Stimulated activated CD8-positive, alpha-beta memory T cell treated with anti-CD3 and anti-CD28 coated beads, Interleukin-2, amount 100 ng/mL, for 48 hours (primary cell): ENCODE data around the gene CDRT15L2.
"Not testable (repeated sequence)": the region's sequence is repeated elsewhere in the genome, so short reads cannot be mapped to it uniquely, and the experiment has no call there.

ENCODE experiments used
- DNase-seq, 2 donors: peaks; one replicate each; pipeline ENCODE4 v3.0.0-alpha.2; 2020; ENCODE audit warnings: low read depth in 2 of 2

CDRT15L2 gene

GRCh38 chr17:20575071-20575470 lies 4.5 kb upstream of the CDRT15L2 start:
- not testable (repeated sequence) for DNase-seq

DNA sequence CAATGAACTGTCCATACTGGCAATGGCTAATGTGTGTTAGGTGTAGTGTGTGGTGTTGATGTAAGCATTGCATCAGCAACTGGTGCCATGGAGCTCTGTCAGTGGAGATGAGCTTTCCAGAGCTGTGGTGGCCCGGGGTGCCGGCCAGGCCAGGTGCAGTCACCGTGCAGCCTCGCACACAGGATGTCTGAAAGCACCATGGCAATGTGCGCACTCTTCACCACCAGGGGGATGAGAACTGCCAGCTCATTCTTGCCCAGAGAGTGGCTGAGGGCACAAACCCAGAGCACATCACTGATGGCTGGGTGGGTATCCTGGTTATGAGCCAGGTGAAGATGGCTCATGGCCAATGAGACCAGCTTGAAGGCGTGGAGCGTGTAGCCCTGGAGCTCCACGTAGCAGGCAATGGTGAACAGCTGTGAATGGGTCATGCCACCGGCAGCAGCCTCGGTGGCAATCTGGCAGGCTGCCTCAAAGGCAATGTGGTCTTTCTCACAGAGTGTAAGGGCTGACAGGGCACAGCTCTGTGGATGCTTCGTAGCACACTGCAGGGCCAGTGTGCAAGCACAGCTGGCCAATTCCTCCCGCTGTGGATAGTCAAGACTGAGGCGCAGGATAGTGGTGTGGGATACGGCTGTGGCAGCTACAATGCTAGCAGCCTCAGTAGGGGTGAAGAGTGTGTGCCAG lies 4.5 kb downstream of the CDRT15L2 start:
- DNase-seq = not testable (repeated sequence)

DNA sequence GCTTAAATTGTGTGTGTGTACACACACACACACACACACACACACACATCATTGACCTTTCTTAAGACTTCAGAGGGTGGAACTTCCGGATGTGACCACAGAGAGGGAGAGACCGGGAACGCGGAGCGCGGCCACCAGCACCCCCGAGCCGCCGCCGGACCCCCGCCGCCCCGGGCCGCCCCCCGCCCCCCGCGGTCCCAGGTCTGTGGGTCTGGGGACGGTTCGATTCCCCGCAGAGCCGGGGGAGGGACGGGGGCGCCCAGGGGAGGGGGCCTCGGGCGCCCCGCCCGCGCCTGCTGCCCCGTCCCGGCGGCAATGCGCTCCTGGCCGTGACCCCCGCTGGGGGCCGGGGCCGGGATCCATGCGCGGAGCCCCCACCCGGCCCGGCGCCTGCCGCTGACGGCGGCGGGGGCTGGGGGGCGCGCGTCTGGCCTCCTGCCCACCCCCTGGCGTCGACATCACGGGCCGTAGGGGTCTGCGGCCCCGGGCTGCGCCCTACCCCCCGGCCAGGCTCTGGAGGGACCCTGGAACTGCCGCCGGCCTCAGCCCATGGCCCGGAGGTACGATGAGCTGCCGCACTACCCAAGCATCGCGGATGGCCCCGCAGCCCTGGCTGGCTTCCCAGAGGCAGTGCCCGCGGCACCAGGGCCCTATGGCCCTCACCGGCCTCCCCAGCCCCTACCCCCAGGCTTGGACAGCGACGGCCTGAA lies 9.4 kb downstream of the CDRT15L2 start:
- DNase-seq = not testable (repeated sequence)

DNA sequence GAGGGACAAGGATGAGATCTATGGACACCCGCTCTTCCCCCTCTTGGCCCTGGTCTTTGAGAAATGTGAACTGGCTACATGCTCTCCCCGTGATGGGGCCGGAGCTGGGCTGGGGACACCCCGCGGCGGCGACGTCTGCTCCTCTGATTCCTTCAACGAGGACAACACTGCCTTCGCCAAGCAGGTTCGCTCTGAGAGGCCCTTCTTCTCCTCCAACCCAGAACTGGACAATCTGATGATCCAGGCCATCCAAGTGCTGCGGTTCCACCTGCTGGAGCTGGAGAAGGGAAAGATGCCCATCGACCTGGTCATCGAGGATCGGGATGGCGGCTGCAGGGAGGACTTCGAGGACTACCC lies 9.9 kb downstream of the CDRT15L2 start:
- not testable (repeated sequence) for DNase-seq

- DNase-seq = not testable (repeated sequence)
These were observed 11.5 kb downstream of the CDRT15L2 start for GRCh38 chr17:20591040-20591439.

DNA sequence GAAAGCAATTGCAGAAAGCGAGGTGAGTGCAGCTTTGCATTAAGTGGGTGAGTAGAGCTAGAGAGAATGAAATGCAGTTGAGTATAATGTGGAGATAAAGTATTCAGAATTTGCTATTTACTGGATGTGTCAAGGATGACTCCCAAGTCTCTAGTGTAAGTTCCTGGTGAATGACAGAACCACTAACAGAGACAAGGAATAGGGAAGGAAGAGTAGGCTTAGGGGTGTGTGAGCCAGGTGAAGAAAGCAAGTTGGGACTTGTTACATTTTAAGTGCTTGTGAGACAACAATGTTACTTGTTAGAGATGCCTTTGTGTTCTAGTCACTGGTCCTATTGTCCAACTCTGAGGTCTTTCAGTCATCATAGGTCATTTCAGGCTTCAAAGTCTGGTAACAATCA lies 26.0 kb downstream of the CDRT15L2 start:
- not testable (repeated sequence) for DNase-seq

DNA sequence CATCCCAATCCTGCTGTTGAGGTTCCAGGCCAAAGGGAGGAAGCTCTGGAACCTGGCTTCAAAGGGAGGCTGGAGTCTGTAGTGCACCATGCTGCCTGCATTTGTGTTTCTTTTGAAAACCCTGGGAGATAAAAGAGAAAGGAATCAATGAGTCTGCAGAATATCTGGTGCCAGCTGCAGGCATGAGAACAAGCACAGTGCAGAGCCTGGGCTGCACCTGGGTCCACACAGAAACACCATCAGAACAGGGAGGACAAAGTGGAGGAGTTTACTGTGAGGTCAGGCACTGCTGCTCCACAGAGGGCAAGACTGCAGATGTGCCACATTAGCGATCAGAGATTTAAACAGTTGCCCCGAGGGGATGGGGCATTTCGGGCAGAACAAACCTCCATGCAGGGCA lies 30.0 kb downstream of the CDRT15L2 start:
- DNase-seq = not testable (repeated sequence)

DNA sequence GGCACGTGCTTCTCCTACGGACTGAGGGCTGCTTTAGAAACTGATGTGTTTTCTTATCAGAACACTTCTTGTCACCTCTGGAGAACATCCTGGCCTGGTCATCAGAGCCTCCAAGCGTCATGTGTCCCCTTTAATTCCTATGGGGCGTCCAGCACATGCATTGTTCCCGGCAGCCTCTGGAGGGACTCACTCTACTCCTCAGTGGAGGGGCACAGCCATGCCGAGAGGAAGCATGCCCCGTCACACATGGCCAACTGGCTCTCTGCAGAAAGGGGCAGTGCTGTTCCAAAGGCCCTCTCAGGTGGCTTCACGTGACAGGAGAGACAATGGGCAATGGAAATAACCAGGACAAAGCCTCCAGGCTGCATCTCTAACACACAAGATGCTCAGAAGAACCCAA lies 31.8 kb downstream of the CDRT15L2 start:
- DNase-seq = no peak

- DNase-seq = no peak
These were observed 33.1 kb downstream of the CDRT15L2 start for GRCh38 chr17:20612635-20613034.

DNA sequence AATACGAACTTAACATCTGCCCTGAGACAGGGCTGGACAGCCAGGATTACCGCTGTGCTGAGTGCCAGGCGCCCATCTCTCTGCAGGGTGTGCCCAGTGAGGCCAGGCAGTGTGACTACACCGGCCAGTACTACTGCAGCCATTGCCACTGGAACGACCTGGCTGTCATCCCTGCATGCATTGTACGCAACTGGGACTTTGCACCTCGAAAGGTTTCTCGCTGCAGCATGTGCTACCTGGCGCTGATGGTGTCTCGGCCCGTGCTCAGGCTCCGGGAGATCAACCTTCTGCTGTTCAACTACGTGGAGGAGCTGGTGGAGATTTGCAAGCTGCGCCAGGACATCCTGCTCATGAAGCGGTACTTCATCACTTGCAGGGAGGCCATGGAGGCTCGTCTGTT lies 33.7 kb downstream of the CDRT15L2 start:
- DNase-seq = no peak

GRCh38 chr17:20613905-20614304 lies 34.4 kb downstream of the CDRT15L2 start:
- DNase-seq = no peak

DNA sequence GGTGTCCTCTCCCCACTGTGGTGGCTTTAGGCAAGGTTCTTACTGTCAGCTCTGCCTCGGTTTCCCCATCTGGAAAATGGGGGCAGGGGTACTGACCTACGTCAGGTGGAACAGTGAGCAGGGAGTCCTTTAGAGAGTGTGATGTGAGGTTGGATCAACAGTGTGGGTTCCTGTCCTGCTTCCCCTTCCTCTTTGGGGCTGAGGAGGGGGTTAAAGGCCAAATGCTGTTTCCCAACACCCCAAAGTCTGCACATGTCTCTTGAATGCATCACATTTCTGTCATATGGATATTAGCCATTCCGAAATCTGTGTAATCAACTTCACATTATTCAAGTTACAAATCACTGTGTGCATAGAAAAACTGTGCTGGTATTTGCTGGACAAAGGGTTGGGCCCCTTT lies 35.9 kb downstream of the CDRT15L2 start:
- DNase-seq = not testable (repeated sequence)
